Coronary artery (tissue), 2 donors: Measurements from ENCODE around the gene SELENOS.

Experiments
- DNase-seq: peaks from one replicate; pipeline ENCODE4 v3.0.0-alpha.2; 2017; ENCODE audit warnings: low spot score
- H3K27ac ChIP-seq, 2 donors: fragments of 200-600 bp; sonication (generic); one replicate each; pipeline ENCODE4 v1.5.1; 2016 to 2019
- H3K4me3 ChIP-seq: fragments of 200-600 bp; sonication (generic); 2 replicates; pipeline ENCODE4 v1.5.1; 2016; ENCODE audit warnings: mild to moderate bottlenecking, moderate library complexity
- CTCF ChIP-seq: fragments of 200-600 bp; sonication (generic); IDR thresholded peaks from one replicate; pipeline ENCODE4 v1.5.1; 2019; ENCODE audit warnings: antibody characterized with exemption

Gene SELENOS

DNA sequence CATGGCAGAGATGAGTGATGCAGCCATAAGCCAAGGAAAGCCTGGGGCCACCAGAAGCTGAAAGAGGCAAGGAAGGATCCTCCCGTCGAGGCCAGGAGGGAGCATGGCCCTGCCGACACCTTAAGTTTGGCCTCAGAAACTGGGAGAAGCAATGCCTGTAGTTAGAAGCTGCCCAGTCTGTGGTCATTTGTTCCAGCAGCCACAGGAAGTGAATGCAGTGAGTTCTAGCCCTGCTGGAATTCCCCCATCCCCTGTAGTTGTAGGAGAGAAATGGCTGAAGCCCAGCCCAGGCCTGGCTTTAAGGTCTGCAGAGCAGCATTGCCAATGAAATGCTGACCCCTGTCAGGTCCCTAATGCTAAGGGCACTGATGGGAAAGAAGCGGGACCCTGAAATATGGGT, 13.3 kb downstream of the SELENOS start:
- Histone ChIP-seq H3K4me3 (no peak overlapping the region), H3K27ac (no peak overlapping the region)
- DNase-seq = peak; percentile 64
- TF ChIP-seq CTCF = no peak

DNA sequence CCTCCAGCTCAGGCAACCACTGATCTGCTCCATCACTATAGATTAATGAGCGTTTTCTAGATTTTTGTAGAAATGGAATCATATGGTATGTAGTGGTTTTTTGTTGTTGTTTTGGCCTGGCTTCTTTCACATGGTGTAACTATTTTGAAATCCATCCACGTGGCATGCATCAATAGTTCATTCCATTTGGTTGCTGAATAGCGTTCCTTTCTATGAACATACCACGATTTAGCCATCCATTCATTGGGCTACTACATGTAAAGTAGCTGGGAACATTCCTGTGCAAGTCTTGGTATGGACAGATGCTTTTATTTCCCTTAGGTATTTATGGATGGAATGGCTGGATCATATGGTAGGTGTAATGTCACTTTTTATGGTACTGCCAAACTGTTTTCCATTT, 14.7 kb downstream of the SELENOS start:
- no peak for TF ChIP-seq CTCF
- Histone ChIP-seq H3K27ac (no peak overlapping the region), H3K4me3 (no peak overlapping the region)
- no peak for DNase-seq

DNA sequence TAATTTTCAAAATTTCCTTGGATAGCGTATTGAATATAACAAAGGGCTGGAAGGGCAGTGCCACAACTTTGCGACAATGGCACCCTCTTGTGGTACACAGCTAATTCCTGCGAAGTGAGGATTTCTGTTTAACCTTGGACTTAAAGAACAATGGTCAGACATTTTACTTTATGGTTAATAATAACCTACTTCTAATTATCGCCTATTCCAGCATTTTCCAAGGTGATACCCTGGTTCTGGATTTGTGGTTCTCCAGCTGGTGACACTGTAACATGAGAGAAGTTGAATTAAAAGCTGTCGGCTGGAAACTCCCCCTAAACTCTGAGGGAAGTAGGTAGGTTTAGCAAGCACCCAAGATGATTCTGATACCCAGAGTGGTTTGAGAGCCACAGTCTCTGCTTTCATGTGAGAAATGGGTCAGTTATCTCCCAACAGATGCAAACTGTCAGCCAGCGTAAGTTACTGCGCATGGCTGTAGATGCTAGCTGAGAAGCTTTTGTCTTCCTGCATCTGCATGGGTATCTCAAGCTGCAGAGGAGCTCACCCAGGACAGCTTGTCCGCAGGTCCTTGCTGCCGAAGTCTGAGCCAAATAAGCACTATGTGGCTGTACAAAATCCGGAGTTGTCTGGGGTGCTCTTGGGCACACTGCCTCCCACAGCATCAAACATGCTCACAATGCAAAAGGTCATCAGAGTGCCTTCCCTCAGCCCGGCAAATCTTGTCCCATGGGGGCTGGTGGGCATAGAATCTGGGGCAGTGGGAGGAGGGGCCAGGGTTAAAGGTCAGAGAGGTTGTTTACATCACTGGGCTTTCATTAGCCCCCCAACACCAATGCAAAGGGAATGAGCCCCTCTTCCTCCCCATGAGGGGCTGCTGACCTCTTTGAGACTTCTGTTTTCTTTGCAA, 18.8 kb downstream of the SELENOS start:
- TF ChIP-seq CTCF = peak; percentile 49
- Histone ChIP-seq H3K4me3 (no peak overlapping the region), H3K27ac (no peak overlapping the region)
- peak; percentile 64 for DNase-seq

- H3K4me3 ChIP-seq = no peak overlapping the region
- no peak for TF ChIP-seq CTCF
- no peak for DNase-seq
- H3K27ac ChIP-seq = no peak overlapping the region
Observed at GRCh38 chr15:101256757-101257156, 20.5 kb downstream of the SELENOS start.

DNA sequence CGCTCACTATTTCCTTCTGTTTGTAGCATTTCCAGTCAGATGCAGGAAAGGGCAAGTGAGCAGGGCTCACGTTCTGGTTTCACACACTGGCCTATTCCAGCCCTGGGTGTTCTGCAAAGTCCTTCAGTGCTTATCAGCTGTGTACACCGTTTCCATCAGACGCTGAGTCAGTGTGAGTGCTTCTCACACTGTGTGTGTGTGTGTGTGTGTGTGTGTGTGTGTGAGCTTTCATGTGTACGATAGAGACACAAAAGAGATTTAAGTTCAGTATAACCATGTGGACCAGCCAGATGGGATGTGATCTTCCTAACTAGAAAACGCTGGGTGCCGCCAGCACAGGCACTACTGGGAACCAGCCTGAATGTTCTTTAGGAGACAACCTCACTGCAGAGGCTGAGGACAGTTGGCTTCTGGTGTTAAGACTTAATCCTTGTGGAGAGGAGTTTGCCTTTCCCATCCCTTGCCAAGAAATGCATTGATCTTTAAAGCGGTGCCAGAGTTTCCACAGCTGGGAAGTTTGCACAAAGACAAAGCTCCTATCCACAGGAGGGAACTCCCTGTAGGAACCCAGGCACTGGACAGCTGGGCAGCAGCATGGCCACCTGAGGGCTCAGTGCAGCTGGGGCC, 21.6 kb downstream of the SELENOS start:
- TF ChIP-seq CTCF = no peak
- H3K4me3 ChIP-seq = no peak overlapping the region
- no peak overlapping the region for H3K27ac ChIP-seq
- DNase-seq = no peak

GRCh38 chr15:101255051-101255395, 22.3 kb downstream of the SELENOS start:
- DNase-seq = no peak
- Histone ChIP-seq H3K27ac (no peak overlapping the region), H3K4me3 (no peak overlapping the region)
- no peak for TF ChIP-seq CTCF
